ENCODE data around the gene MED14.

- TF ChIP-seq POLR2AphosphoS5 (IDR thresholded peaks at IDR 0.05; ENCODE audit: low read depth, low read length) = no peak
- TF ChIP-seq CTCF (IDR thresholded peaks at IDR 0.05; ENCODE audit: control extremely low read depth in 1 of 3, insufficient read depth in 1 of 3, low read depth in 1 of 3, low read length in 3 of 3) = no peak
- TF ChIP-seq NRF1 (IDR thresholded peaks at IDR 0.05; ENCODE audit: low read depth, low read length) = no peak
- TF ChIP-seq ATF3 (IDR thresholded peaks at IDR 0.05; ENCODE audit: insufficient read depth, low read depth, low read length) = no peak
- TF ChIP-seq JUND (IDR thresholded peaks at IDR 0.05; ENCODE audit: low read length) = no peak
- no peak for TF ChIP-seq E2F6 (IDR thresholded peaks at IDR 0.05)
- TF ChIP-seq SRF (IDR thresholded peaks at IDR 0.05; ENCODE audit: low read depth, low read length) = no peak
- TF ChIP-seq RBBP5 (IDR thresholded peaks at IDR 0.05; ENCODE audit: borderline replicate concordance, low read depth, low read length) = no peak
- no peak for TF ChIP-seq RFX5 (IDR thresholded peaks at IDR 0.05; ENCODE audit: borderline replicate concordance, low read depth, low read length)
- TF ChIP-seq CEBPB (IDR thresholded peaks at IDR 0.05; ENCODE audit: low read depth, low read length) = no peak
- no peak for TF ChIP-seq EP300 (IDR thresholded peaks at IDR 0.05; ENCODE audit: borderline replicate concordance in 1 of 2, low read depth in 2 of 2, low read length in 2 of 2)
- no peak for TF ChIP-seq TEAD4 (IDR thresholded peaks at IDR 0.05; ENCODE audit: low read depth, low read length)
- TF ChIP-seq SP2 (IDR thresholded peaks at IDR 0.05; ENCODE audit: low read length) = no peak
Observed at GRCh38 chrX:40603446-40603845, 131.9 kb downstream of the MED14 start.
